ENCODE data around the gene MXD1.

DNA sequence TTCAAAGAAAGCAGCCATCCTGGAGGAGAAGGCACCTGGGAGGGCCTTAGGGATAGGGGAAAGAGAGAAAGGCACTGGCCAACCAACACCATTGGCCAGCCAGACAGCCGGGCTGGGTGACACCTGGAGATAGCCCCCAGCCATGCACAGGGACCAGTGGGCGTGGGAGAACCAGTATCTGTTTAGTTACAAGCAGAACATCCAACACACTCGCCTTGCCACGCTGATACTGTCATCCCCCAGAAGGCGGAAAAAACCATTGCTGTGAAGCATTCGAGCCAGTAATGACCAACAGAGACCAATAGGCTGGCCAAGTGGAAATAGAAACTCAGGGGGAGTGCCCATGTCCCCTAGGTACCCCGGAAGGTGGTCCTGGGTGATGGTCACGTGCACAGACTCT is 31.0 kb downstream of the MXD1 start:
- TF ChIP-seq, protein P1, sequence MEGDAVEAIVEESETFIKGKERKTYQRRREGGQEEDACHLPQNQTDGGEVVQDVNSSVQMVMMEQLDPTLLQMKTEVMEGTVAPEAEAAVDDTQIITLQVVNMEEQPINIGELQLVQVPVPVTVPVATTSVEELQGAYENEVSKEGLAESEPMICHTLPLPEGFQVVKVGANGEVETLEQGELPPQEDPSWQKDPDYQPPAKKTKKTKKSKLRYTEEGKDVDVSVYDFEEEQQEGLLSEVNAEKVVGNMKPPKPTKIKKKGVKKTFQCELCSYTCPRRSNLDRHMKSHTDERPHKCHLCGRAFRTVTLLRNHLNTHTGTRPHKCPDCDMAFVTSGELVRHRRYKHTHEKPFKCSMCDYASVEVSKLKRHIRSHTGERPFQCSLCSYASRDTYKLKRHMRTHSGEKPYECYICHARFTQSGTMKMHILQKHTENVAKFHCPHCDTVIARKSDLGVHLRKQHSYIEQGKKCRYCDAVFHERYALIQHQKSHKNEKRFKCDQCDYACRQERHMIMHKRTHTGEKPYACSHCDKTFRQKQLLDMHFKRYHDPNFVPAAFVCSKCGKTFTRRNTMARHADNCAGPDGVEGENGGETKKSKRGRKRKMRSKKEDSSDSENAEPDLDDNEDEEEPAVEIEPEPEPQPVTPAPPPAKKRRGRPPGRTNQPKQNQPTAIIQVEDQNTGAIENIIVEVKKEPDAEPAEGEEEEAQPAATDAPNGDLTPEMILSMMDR (IDR thresholded peaks at IDR 0.05), result no peak
- no peak for TF ChIP-seq POLR2A (IDR thresholded peaks at IDR 0.05)
- TF ChIP-seq EP300 (IDR thresholded peaks at IDR 0.05), result no peak
- TF ChIP-seq POLR2AphosphoS5 (IDR thresholded peaks at IDR 0.05), result no peak

Measured in sigmoid colon (tissue), 4 donors.